IMR-90 (cell line): ENCODE results near the gene TEAD1. TPM values are rescaled to one million over a fixed set of nuclear protein-coding genes. Genes with fewer than 3 reads are reported as not detected.
A peak's percentile ranks its signal among the peaks of the same experiment; 100 is the strongest.

Source experiments
- ATAC-seq: fragments of 200-7000 bp; cut with Tn5 transposase; 2 replicates; pipeline ENCODE4 v1.9.1; 2020; ENCODE audit warnings: low read depth, mild to moderate bottlenecking, moderate library complexity
- BruUV-seq: library from RNA; stranded (reverse); fragments of 400-500 nt; replicated peaks from 2 replicates; lab custom pipeline; 2021; lab: Mats Ljungman, UMichigan
- CTCF ChIA-PET: fragments of 300-600 bp; formaldehyde crosslinking; extraction: SDS; loops from one replicate; lab custom pipeline; 2021; ENCODE audit warnings: antibody characterized with exemption; lab: Yijun Ruan, JAX
- POLR2A ChIA-PET: fragments of 300-600 bp; sonication (Branson Sonifier 250); formaldehyde crosslinking; loops from one replicate; lab custom pipeline; 2022; ENCODE audit warnings: antibody characterized with exemption; ENCODE audit not compliant: unreplicated experiment; lab: Charles Lee
- DNase-seq: peaks from one replicate; pipeline ENCODE4 v3.0.0; 2013
- H2AFZ ChIP-seq: replicated peaks from 2 replicates; pipeline ENCODE3; 2013; ENCODE audit warnings: low read length, mild to moderate bottlenecking; ENCODE audit not compliant: poor library complexity
- H2AK5ac ChIP-seq: 2 replicates; pipeline ENCODE4 v1.6.1; 2013; ENCODE audit warnings: low read depth, low read length, inconsistent platforms
- H2AK9ac ChIP-seq: replicated peaks from 2 replicates; pipeline ENCODE3; 2013; ENCODE audit warnings: mild to moderate bottlenecking, low read depth, low read length, moderate library complexity; ENCODE audit not compliant: poor library complexity
- H2BK120ac ChIP-seq: 2 replicates; pipeline ENCODE4 v1.6.1; 2013; ENCODE audit warnings: low read depth, low read length, inconsistent platforms
- H2BK15ac ChIP-seq: 3 replicates; pipeline ENCODE4 v1.6.1; 2013; ENCODE audit warnings: low read depth, low read length, inconsistent platforms
- H2BK20ac ChIP-seq: 2 replicates; pipeline ENCODE4 v1.6.1; 2013; ENCODE audit warnings: low read depth, mild to moderate bottlenecking, inconsistent platforms, low read length, moderate library complexity
- H2BK5ac ChIP-seq: 2 replicates; pipeline ENCODE4 v1.6.1; 2013; ENCODE audit warnings: mild to moderate bottlenecking, low read depth, low read length, inconsistent platforms; ENCODE audit not compliant: poor library complexity, severe bottlenecking
- H3K14ac ChIP-seq: replicated peaks from 2 replicates; pipeline ENCODE4 v1.6.1; 2013; ENCODE audit warnings: low read depth, low read length, inconsistent platforms
- H3K18ac ChIP-seq: 2 replicates; pipeline ENCODE4 v1.6.1; 2013; ENCODE audit warnings: low read depth, low read length, control low read depth
- H3K23ac ChIP-seq: 2 replicates; pipeline ENCODE4 v1.6.1; 2013; ENCODE audit warnings: low read depth, low read length, inconsistent platforms
- H3K27ac ChIP-seq: 2 replicates; pipeline ENCODE4 v1.5.1; 2013; ENCODE audit warnings: mild to moderate bottlenecking, control low read depth, low read length; ENCODE audit not compliant: insufficient read depth
- H3K27me3 ChIP-seq: 2 replicates; pipeline ENCODE4 v1.6.1; 2013; ENCODE audit warnings: low read length; ENCODE audit not compliant: control insufficient read depth, insufficient read depth
- H3K36me3 ChIP-seq: 2 replicates; pipeline ENCODE4 v1.6.1; 2013; ENCODE audit warnings: low read length, mixed read lengths; ENCODE audit not compliant: control insufficient read depth, insufficient read depth
- H3K4ac ChIP-seq: 2 replicates; pipeline ENCODE4 v1.6.1; 2013; ENCODE audit warnings: low read depth, low read length, inconsistent platforms
- H3K4me1 ChIP-seq: 2 replicates; pipeline ENCODE4 v1.6.1; 2013; ENCODE audit warnings: low read length, mixed read lengths; ENCODE audit not compliant: control insufficient read depth, insufficient read depth
- H3K4me2 ChIP-seq: 2 replicates; pipeline ENCODE4 v1.6.1; 2013; ENCODE audit warnings: low read depth, mild to moderate bottlenecking, control low read depth, low read length, moderate library complexity
- H3K4me3 ChIP-seq: 2 replicates; pipeline ENCODE4 v1.5.1; 2013; ENCODE audit warnings: low read depth, mild to moderate bottlenecking, control low read depth, low read length, moderate library complexity; ENCODE audit not compliant: insufficient read depth
- H3K56ac ChIP-seq: 2 replicates; pipeline ENCODE4 v1.6.1; 2013; ENCODE audit warnings: low read length, inconsistent platforms; ENCODE audit not compliant: insufficient read depth; ENCODE audit errors: extremely low read depth
- H3K79me1 ChIP-seq, 2 experiments: 2 replicates each; pipeline ENCODE4 v1.6.1; 2013; ENCODE audit warnings: low read length in 2 of 2, inconsistent platforms in 1 of 2, low read depth in 1 of 2
- H3K9ac ChIP-seq: 2 replicates; pipeline ENCODE4 v1.6.1; 2013; ENCODE audit warnings: low read depth, low read length, control low read depth
- H3K9me1 ChIP-seq: 2 replicates; pipeline ENCODE4 v1.6.1; 2013; ENCODE audit warnings: low read length, inconsistent platforms; ENCODE audit not compliant: insufficient read depth
- H3K9me3 ChIP-seq: 2 replicates; pipeline ENCODE4 v1.6.1; 2013; ENCODE audit warnings: low read length; ENCODE audit not compliant: control insufficient read depth, insufficient read depth
- H4K20me1 ChIP-seq: 2 replicates; pipeline ENCODE4 v1.6.1; 2013; ENCODE audit warnings: low read length, inconsistent platforms; ENCODE audit not compliant: insufficient read depth
- H4K5ac ChIP-seq: 2 replicates; pipeline ENCODE4 v1.6.1; 2013; ENCODE audit warnings: mild to moderate bottlenecking, low read depth, low read length, control low read depth
- H4K8ac ChIP-seq, 2 experiments: 2 replicates each; pipeline ENCODE4 v1.6.1; 2013; ENCODE audit warnings: low read depth in 2 of 2, low read length in 2 of 2, control low read depth in 1 of 2, inconsistent platforms in 1 of 2
- H4K91ac ChIP-seq: 2 replicates; pipeline ENCODE4 v1.6.1; 2013; ENCODE audit warnings: low read depth, low read length, inconsistent platforms; ENCODE audit not compliant: insufficient read depth
- CEBPB ChIP-seq: IDR thresholded peaks from 2 replicates; pipeline ENCODE4 v1.6.1; 2012; ENCODE audit warnings: low read depth, low read length, improper control_type of control experiment
- MAFK ChIP-seq: IDR thresholded peaks from 2 replicates; pipeline ENCODE4 v1.6.1; 2012; ENCODE audit warnings: low read depth, low read length, improper control_type of control experiment
- MAZ ChIP-seq: IDR thresholded peaks from 2 replicates; pipeline ENCODE4 v1.6.1; 2012; ENCODE audit warnings: low read depth, mild to moderate bottlenecking, low read length, improper control_type of control experiment, moderate library complexity, borderline replicate concordance
- MXI1 ChIP-seq: IDR thresholded peaks from 2 replicates; pipeline ENCODE4 v1.6.1; 2012; ENCODE audit warnings: low read depth, mild to moderate bottlenecking, low read length, moderate library complexity, borderline replicate concordance
- POLR2A ChIP-seq: IDR thresholded peaks from 2 replicates; pipeline ENCODE4 v1.6.1; 2012; ENCODE audit warnings: mild to moderate bottlenecking, low read depth, low read length
- RAD21 ChIP-seq: IDR thresholded peaks from 2 replicates; pipeline ENCODE4 v1.6.1; 2012; ENCODE audit warnings: low read length, improper control_type of control experiment
- RCOR1 ChIP-seq: IDR thresholded peaks from 2 replicates; pipeline ENCODE4 v1.6.1; 2012; ENCODE audit warnings: mild to moderate bottlenecking, low read length, improper control_type of control experiment; ENCODE audit not compliant: insufficient replicate concordance
- RFX5 ChIP-seq: IDR thresholded peaks from 2 replicates; pipeline ENCODE4 v1.8.0; 2012; ENCODE audit warnings: low read depth, mild to moderate bottlenecking, low read length, moderate library complexity
- WGBS, 2 experiments: methylation state at CpG; one replicate each; pipeline versions ENCODE4 v1.1.5 to v1.1.7; 2013; ENCODE audit warnings: missing lambda C conversion rate in 2 of 2; ENCODE audit not compliant: insufficient read length in 1 of 2; ENCODE audit errors: extremely low coverage in 2 of 2; 5-methylcytosine and 5-hydroxymethylcytosine counted together
- dilution Hi-C: fragments of 300-500 bp; cut with HindIII; formaldehyde crosslinking; loops from one replicate; pipeline ENCODE4 v1.14.3; 2018; ENCODE audit warnings: low sequenced_read_pairs; ENCODE audit not compliant: unreplicated experiment
- in situ Hi-C: fragments of 300-500 bp; cut with MboI; formaldehyde crosslinking; loops from 3 replicates; pipeline ENCODE4 v1.14.3; 2019; ENCODE audit warnings: low sequenced_read_pairs, inconsistent platforms, mixed read lengths
- intact Hi-C: fragments of 100-400 bp; cut with micrococcal nuclease; formaldehyde crosslinking; loops from 2 replicates; pipeline ENCODE4 v1.10.0; 2022
- polyA plus RNA-seq, 3 experiments: library from polyadenylated mRNA; depleted of rRNA; stranded (reverse); fragments of >200 nt; gene quantifications; 2 replicates each; pipeline ENCODE4 v1.2.3, GENCODE V29; 2012; ENCODE audit warnings: low replicate concordance in 1 of 3
- total RNA-seq: library from RNA; depleted of rRNA; stranded (reverse); fragments of >200 nt; gene quantifications from 2 replicates; pipeline ENCODE4 v1.2.3, GENCODE V29; 2012
- TF ChIP-seq, protein P1 (sequence below): fragments of 150-350 bp; IDR thresholded peaks from 2 replicates; pipeline ENCODE4 v1.6.1; 2016; ENCODE audit warnings: low read depth, mild to moderate bottlenecking, low read length, moderate library complexity, borderline replicate concordance
- TF ChIP-seq, protein P2 (sequence below): conservative IDR thresholded peaks from 2 replicates; pipeline ENCODE4 v1.5.1; 2012; ENCODE audit warnings: mild to moderate bottlenecking, low read depth, low read length, improper control_type of control experiment

Gene TEAD1
- total and polyA plus RNA-seq, 2 of the 4 experiments (the other 2 are of a cell fraction) = 51.8 to 69.2 TPM

DNA sequence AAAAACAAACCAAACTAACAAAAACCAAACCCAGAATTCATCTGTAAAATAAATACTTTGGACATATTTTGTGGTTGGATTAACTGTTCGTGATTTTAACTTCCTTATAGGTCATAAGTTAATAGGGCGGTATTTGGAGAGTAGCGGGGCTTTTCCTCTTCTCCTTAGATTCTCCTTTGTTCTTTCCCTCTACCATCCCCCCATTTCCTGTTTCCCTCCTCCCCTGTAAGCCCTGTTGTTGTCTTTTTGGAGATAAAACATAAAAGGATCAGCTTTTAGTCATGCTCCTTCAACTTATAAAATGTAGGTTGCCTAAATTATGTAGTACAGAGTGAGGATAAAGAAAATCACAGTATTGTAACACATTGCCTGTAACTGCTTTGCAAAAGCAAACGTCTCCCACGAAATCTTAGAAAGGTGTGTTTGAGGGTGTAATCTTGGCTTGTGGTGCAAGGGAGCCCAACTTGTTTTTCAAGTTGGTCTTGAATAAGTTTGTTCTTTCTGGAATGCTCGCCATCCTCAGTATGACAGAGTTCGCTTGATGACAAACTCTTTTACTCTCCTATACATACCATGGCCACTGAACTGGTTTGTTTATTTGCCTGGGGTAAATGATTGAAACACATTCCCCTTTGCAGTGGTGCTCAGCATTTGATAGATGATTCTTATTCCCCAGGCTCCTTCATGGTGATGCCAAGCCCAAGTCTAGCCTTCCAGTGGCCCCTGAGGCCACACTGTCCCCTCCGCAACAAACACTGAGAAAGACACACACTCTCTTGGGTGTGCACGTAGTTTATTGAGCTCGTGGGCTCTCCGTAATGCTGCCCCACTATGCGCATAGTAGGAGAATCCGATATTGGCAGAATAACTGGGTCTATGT is 49.4 kb downstream of the TEAD1 start:
- Histone ChIP-seq H2AFZ (no peak overlapping the region), H3K56ac (no peak overlapping the region), H3K14ac (peak overlapping the region; percentile 2), H2BK120ac (0 out of 2 replicates have a peak overlapping the region, but pooled peaks have one; percentile 1), H2BK20ac (peak overlapping the region; percentile 2; the same call in 1 of the 2 replicates), H3K9ac (no peak overlapping the region), H4K91ac (no peak overlapping the region), H3K9me1 (peaks cover 62% of the 10 kb centered on the region), H4K20me1 (peaks cover 99% of the 10 kb centered on the region), H3K4me2 (peak overlapping the region; percentile 26; the same call in 1 of the 2 replicates), H3K79me1 (peaks cover 26 to 91% of the 10 kb centered on the region in 2 experiments), H3K18ac (peak overlapping the region; percentile 13; the same call in 1 of the 2 replicates), H3K23ac (peak overlapping the region; percentile 13; the same call in 1 of the 2 replicates), H3K4ac (peak overlapping the region; percentile 52), H2AK9ac (no peak overlapping the region), H2BK5ac (peak overlapping the region; percentile 48), H3K4me1 (peaks cover 50% of the 10 kb centered on the region), H2BK15ac (0 out of 3 replicates have a peak overlapping the region, but pooled peaks have one; percentile 8), H4K5ac (no peak overlapping the region), H3K4me3 (no peak overlapping the region), H3K27ac (peak overlapping the region; percentile 45), H2AK5ac (peak overlapping the region; percentile 44; the same call in 1 of the 2 replicates), H4K8ac (peak overlapping the region in 1 of 2 experiments; percentile 32; a peak in 1 of 4 replicates), H3K27me3 (no peaks in the 10 kb centered on the region), H3K9me3 (no peaks in the 10 kb centered on the region), H3K36me3 (peaks cover 3% of the 10 kb centered on the region)
- WGBS, 2 experiments = no CpG with 5 or more reads among the region's 13 CpGs
- no TSS peak for BruUV-seq
- in situ Hi-C loops = no loop called here
- intact Hi-C loops = no loop called here
- CTCF ChIA-PET = no interaction called here
- POLR2A ChIA-PET = no interaction called here
- dilution Hi-C loops = no loop called here
- ATAC-seq (peak; percentile 25), DNase-seq (peak; percentile 45)
- TF ChIP-seq RAD21 = no peak
- no peak for TF ChIP-seq MAFK
- no peak for TF ChIP-seq CEBPB
- no peak for TF ChIP-seq MXI1
- no peak for TF ChIP-seq MAZ
- TF ChIP-seq RFX5 = no peak
- TF ChIP-seq, protein P1, sequence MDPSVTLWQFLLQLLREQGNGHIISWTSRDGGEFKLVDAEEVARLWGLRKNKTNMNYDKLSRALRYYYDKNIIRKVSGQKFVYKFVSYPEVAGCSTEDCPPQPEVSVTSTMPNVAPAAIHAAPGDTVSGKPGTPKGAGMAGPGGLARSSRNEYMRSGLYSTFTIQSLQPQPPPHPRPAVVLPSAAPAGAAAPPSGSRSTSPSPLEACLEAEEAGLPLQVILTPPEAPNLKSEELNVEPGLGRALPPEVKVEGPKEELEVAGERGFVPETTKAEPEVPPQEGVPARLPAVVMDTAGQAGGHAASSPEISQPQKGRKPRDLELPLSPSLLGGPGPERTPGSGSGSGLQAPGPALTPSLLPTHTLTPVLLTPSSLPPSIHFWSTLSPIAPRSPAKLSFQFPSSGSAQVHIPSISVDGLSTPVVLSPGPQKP = no peak
- no peak for TF ChIP-seq RCOR1
- no peak for TF ChIP-seq POLR2A
- TF ChIP-seq, protein P2, sequence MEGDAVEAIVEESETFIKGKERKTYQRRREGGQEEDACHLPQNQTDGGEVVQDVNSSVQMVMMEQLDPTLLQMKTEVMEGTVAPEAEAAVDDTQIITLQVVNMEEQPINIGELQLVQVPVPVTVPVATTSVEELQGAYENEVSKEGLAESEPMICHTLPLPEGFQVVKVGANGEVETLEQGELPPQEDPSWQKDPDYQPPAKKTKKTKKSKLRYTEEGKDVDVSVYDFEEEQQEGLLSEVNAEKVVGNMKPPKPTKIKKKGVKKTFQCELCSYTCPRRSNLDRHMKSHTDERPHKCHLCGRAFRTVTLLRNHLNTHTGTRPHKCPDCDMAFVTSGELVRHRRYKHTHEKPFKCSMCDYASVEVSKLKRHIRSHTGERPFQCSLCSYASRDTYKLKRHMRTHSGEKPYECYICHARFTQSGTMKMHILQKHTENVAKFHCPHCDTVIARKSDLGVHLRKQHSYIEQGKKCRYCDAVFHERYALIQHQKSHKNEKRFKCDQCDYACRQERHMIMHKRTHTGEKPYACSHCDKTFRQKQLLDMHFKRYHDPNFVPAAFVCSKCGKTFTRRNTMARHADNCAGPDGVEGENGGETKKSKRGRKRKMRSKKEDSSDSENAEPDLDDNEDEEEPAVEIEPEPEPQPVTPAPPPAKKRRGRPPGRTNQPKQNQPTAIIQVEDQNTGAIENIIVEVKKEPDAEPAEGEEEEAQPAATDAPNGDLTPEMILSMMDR = no peak
